GM21786 (cell line): ENCODE measurements around the gene DOCK7.

Experiments used
- ATAC-seq: cut with Tn5 transposase; IDR thresholded peaks from one replicate; pipeline ENCODE4 v1.9.1; 2021; ENCODE audit not compliant: unreplicated experiment

The DOCK7 gene

DNA sequence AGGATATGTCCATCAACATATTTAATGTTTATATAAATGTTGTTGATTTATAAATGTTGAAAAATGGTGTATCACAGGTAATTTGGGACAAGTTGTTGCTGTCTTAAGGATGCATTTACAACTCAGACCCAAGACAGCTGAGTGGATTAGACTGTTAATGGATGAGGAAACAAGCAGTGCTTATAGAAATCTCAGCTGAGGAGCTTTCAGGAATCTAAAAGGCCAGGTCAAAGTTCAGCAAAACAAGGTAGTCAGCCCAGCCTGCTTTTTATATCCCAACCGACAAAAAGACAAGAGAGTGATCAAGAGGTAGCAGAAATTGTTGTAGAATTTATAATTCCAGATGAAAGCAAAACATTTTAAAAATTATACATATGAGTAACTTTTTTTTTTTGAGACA lies 268.0 kb downstream of the DOCK7 start:
- no peak for ATAC-seq

DNA sequence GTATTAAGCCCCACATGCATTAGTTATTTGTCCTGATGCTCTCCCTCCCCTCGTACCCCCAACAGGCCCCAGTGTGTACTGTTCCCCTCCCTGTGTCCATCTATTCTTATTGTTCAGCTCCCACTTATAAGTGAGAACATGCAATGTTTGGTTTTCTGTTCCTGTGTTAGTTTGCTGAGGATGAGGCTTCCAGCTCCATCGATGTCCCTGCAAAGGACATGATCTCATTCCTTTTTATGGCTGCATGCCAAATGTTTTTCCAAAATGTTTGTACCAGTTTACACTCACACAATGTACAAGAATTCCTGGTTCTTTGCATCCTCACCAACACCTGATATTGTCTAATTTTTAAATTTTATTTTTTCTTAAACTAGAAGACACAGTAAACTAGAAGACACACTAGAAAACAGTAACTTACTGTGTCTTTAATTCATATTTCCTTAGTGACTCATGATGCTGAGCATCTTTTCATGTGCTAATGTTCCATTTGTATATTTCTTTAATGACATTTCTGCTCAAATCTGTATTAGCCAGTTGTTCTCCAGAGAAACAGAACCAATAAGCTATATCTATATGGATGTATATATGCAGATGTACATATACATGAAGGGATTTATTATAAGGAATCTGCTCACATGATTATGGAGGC lies 270.7 kb downstream of the DOCK7 start:
- ATAC-seq = no peak

DNA sequence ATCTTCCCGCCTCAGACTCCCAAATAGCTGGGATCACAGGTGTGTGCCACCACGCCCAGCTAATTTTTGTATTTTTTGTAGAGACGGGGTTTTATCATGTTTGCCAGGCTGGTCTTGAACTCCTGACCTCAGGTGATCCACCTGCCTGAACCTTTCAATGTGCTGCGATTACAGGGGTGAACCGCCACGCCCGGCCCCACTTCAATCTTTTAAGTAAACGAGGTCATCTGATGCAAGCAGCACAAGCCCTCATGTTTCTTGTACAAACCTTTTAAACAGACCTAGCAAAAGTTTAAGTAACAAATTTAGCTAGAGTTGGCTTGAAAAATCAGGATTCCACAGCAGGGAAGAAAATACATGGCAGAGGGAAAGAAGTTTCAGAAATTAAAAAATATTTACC lies 272.5 kb downstream of the DOCK7 start:
- no peak for ATAC-seq

DNA sequence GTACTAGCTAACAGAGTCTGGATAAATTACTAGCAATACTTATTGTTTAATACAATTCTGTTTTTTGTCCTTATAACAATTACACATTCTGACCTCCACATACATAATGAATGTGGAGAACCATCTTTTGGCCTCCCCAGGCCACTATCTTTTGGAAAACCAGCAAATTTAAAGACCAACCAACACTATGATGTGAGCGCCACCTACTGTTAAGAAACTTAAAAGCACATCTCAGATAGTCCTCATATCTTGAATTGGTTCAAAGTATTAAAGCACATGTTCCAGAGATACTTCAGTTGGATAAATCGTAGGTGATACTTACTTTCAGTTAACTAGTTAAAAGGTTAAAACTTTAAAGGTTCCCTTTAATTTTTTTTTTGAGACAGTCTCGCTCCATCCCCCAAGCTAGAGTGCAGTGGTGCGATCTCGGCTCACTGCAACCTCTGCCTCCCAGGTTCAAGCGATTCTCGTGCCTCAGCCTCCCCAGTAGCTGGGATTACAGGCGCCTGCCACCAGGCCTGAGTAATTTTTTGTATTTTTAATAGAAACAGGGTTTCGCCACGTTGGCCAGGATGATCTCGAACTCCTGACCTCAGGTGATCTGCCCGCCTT lies 280.7 kb downstream of the DOCK7 start:
- no peak for ATAC-seq

DNA sequence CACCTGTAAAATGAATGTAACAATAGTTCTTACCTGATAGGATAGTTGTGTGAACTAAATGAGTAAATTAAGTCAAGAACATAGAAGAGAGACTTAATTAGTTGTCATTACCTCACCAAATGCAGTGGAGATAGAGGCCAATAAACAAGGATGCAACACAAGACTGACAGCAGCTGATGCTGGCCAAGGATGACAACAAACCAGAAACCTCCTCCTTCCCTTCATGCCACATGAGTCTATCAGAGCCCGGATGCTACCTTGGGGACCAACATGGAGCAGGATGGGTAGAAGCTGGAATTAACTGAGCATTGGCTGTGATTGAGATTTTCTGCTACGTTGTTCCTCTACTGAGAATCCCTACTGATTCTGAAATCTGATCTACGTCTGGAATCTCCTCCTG lies 281.6 kb downstream of the DOCK7 start:
- ATAC-seq = no peak

DNA sequence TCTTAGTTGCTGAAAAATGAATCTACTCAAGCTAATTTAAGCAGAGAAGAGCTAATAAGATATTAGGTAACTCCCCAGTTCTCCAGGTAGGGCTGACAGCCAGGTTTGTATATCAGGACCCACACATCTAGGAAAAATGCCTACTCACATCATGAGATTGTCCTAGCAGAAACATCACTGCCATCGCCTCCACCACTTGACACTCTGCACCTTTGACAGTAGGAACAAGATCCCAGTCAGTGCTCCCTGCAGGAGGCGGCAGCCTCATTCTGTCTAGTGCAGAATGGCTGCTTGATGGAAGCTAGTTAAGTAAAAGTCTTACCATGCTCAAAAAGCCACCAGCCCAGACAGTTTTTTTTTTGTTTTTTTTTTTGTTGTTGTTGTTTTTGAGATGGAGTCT lies 282.9 kb downstream of the DOCK7 start:
- no peak for ATAC-seq
